Erythroblast (primary cell): ENCODE measurements around the gene PIK3AP1.

Experiments used
- DNase-seq, 2 experiments: peaks; one replicate each; lab custom pipeline; 2025; lab: John Stamatoyannopoulos, UW
- GATA1 ChIP-seq: IDR thresholded peaks from 2 replicates; pipeline ENCODE4 v1.6.1; 2011; ENCODE audit warnings: low read depth, mild to moderate bottlenecking, control low read depth, low read length, moderate library complexity
- POLR2A ChIP-seq: IDR thresholded peaks from 2 replicates; pipeline ENCODE4 v1.6.1; 2011; ENCODE audit warnings: mild to moderate bottlenecking, low read length

Gene PIK3AP1

DNA sequence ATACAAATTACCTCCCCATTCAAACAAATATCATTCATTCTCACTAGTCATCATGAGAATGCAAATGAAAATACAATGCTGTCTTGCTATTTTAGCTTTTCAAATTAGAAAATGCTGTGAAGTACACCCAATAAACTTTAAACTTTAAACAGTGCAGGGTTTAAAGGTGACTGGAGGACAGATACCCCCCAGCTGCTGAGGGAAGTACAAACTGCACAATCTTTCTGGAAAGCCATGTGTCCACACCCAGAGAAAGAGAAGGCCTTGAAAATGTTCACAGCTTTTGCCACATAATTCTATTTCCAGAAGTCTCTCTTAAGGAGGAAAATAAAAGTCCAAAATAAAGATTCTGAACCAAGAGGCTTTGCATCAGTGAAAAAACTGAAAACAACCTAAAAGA, 56.5 kb downstream of the PIK3AP1 start:
- TF ChIP-seq POLR2A (no peak), GATA1 (no peak)
- DNase-seq: no peak

DNA sequence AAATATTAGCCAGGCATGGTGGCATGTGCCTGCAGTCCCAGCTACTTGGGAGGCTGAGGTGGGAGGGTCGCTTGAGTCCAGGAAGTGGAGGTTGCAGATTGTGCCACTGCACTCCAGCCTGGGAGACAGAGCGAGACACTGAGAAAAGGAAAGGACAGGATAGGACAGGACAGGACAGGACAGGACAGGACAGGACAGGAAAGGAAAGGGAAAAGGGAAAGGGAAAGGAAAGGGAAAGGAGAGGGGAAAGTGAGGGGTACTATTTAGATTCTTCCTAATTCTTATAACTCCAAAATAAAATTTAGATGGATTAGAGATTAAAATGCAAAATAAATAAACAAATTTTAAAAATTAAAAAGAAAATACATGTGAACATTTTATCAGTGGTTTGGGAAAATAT, 58.7 kb downstream of the PIK3AP1 start:
- TF ChIP-seq POLR2A (no peak), GATA1 (no peak)
- no peak for DNase-seq

DNA sequence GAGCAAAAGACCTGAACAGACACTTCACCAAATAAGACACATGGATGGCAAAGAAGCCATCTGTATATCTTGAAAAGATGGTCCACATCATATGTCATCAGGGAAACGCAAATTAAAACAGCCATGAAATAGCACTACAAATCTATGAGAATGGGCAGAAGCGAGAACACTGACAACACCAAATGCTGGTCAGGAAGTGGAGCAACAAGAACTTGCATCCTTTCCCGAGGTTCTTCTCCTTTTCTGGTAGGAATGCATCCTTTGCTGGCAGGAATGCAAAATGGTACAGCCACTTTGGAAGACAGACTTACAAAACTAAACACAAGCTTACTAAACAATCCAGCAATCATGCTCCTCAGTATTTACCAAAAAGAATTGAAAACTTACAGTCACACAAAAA, 60.0 kb downstream of the PIK3AP1 start:
- TF ChIP-seq POLR2A (no peak), GATA1 (no peak)
- no peak for DNase-seq

DNA sequence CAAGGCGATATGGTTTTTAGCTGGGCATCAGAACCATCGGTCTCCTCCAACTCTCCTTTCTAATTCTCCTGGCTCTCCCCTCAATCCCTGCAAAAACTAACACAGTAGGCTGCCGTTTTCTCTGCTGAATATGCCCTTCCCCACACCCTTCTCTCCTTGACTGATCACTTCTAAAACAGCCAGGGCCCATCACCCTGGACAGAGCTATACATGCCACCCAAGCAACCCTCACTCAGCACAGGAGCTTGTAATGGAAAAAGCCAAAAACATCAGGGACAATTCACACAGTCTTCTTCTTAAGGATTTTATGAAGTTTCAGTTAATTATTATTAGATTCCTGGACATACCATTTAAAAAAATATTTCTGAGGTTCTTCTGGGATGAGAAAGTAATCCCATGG, 61.5 kb downstream of the PIK3AP1 start:
- TF ChIP-seq GATA1 (no peak), POLR2A (no peak)
- DNase-seq: no peak

DNA sequence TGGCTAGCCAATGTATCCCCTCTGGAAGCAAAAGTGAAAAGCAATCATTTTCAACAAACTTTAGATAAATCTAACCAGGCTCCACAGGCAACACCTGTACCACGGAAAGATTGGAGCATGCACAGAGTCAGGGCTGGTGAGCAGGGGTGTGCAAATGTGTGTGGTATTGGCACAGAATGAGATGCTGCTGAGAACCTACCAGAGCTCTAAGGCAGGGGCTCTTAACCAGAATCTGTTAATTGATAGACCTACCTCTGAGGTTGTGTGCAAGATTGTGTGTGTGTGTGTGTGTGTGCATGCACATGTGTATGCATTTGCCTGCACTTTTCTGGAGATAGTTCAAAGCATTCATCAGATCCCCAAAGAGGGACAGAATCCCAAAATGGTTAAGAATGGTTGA, 62.9 kb downstream of the PIK3AP1 start:
- TF ChIP-seq POLR2A: no peak
- TF ChIP-seq GATA1: no peak
- DNase-seq: no peak

DNA sequence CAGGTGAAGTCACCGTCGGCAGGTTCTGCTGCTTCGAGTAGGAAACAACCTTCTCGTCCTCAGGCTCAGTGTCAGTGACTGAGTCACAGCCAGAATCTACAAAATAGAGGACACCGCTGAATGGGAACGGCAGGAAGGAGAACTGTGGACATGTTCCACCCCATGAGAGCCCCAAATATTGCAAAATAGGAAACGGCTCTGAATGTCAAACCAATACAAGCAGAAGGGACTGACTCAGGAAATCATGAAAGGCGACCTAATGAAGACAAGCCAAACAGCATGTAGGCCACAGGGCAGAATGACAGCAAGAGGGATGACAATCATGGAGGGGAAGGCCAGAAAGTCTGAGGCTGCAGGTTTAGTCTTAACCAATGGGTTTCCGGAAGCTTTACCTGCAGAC, 63.5 kb downstream of the PIK3AP1 start:
- DNase-seq: no peak
- TF ChIP-seq POLR2A (no peak), GATA1 (no peak)

DNA sequence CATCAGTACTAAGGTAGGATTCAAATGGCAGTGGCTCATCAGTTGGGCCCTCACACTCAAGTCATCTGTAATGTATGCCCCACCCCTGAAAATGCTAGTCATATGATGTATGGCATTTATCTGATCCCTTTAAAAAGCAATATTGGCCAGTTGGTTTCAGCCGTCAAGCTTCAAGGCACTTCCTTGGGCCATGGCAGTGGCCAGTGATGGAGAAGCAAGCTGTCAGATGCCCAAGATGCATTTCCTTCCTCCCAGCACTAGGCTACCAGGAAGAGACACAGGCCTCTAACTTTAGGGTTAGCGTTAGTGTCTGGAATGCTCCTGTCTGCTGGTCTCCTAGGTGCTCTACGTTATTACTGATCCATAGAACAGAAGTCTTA, 64.1 kb downstream of the PIK3AP1 start:
- TF ChIP-seq POLR2A: no peak
- no peak for TF ChIP-seq GATA1
- DNase-seq: peak in 1 of 2 experiments; percentile 17

DNA sequence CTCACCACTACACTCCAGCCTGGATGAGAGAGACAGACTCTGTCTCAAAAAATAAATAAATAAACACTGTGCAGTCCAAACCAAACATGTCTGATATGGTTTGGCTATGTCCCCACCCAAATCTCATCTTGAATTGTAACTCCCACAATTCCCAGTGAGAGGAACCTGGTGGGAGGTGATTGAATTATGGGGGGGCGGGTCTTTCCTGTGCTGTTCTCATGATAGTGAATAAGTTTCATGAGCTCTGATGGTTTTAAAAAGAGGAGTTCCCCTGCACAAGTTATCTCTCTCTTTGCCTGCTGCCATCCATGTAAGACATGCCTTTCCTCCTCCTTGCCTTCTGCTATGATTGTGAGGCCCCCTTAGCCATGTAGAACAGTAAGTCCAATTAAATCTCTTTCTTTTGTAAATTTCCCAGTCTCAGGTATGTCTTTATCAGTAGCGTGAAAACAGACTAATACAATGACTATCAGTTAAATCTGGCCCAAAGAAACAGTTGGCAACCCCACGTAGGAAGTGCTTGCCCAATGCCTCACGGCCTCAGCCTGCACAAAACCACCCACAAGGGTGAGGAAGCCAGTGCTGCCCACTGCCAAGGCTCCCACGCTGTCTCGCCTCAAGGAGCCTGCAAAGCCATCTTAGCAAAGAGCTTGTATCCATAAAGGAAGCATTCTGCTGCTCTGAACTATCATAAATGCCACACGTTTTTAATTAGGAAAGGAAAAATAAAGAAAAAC, 64.7 kb downstream of the PIK3AP1 start:
- DNase-seq: no peak
- TF ChIP-seq GATA1 (no peak), POLR2A (no peak)

DNA sequence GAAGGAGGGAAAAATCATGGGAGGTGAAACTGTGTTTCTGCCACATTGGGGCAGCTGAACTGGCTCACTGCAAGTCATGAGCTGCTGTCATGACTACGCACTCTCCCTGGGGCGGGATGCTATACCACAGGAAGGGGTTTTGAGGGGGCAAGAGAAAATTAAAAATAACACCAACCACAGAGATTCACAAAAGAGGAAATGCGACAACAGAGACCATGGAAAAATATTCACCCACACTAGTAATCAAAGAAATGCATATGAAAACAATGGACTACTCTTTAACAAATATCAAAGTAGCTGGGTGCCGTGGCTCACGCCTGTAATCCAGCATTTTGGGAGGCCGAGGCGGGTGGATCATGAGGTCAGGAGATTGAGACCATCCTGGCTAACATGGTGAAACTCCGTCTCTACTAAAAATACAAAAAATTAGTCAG, 68.3 kb downstream of the PIK3AP1 start:
- no peak for DNase-seq
- TF ChIP-seq POLR2A: no peak
- TF ChIP-seq GATA1: no peak

DNA sequence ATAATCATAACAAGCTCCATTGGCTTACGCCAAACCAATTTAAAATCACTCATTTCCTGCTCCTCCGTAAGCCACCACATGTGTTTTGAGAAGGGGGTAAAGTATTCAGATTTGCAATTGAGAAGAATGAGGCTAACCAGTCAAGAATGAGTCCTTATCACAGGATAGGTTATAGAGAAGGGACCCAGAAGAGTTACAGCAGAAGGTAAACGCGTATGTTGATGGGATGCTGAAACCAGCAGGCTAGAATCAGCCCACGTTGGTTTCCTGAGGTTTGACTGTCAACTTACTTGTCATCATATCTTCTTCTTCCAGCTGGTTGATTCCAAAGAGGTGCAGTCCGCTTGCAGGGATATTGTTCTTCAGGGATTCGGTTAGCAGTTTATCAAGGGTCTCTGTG, 69.4 kb downstream of the PIK3AP1 start:
- TF ChIP-seq POLR2A (no peak), GATA1 (no peak)

DNA sequence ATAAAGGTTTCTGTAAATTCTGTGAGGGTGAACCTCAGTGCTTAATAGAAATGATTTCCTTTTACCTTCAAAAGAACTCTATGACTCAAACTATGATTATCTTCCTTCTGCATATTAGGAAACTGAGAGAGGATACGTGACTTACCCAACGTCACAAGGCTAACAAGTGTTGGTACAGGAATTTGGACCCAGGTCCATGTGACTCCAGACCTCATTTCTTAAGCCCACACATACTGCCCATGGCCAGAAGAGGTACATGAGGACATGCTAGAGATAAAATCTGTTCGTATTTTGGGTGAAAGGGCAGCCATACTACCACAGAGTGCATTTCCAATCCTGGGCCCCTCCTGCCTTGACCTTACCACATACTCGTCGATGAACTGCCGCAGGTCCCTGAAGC, 72.0 kb downstream of the PIK3AP1 start:
- DNase-seq: no peak
- no peak for TF ChIP-seq GATA1
- no peak for TF ChIP-seq POLR2A

More for the DNA sequence above, 69.4 kb downstream of the PIK3AP1 start:
- no peak for DNase-seq

DNA sequence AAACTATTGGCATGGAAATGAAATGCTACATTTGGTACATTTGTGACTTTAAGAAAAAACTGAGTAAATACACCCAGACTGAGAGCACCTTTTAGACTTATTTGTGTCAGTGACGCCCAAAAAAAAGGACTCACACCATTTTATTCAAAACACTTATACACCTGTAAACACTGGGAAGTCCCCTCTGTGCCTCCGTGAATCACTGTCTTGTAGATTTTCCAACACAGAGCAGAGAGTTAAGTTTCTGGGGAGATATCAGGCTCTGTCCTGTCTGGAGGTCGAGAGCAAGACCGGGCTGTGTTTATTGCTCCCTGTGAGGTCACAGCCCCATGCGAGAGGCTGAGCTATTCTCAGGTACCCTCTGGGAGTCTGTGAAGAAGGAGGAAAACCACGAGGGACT, 72.8 kb downstream of the PIK3AP1 start:
- no peak for TF ChIP-seq GATA1
- DNase-seq: no peak

DNA sequence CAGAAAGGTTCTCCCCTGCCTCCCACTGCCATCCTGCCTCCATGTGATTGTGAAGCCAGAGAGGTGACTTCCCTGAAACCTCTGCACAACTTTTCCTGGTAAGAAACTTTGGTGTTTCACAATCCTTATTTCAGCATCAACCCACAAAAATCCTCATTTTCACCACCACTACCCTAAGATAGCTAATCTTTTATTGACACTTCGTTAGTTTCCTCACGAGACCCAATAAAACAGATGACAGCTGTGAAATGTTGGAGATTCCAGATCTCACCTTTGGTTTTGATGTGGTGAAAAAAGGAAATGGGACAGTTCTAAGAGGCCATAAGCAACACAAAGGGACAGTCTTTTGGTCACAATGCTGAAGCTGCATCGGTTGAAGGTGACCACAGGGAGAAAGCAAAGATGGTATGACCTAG, 73.6 kb downstream of the PIK3AP1 start:
- TF ChIP-seq GATA1: no peak

DNA sequence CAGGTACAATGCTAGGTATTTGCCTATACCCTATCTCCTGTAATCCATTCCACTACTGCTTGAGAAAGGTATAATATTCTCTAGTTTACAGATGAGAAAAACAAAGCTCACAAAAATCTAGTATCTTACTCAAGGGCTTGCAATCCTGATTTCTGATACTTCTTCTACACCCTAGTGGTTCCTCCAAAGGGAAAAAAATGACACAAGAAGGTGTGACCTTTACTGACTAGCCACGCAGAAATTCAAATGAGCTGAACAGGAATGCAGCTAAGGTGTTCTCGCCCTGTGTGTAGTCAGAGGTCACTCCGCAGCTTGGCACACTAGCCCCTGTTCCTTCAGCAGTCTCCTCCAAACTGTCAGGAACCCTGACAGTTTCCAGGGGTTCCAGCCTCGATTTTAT, 74.0 kb downstream of the PIK3AP1 start:
- DNase-seq: no peak
- no peak for TF ChIP-seq POLR2A
- TF ChIP-seq GATA1: no peak

More for the DNA sequence above, 73.6 kb downstream of the PIK3AP1 start:
- no peak for DNase-seq

DNA sequence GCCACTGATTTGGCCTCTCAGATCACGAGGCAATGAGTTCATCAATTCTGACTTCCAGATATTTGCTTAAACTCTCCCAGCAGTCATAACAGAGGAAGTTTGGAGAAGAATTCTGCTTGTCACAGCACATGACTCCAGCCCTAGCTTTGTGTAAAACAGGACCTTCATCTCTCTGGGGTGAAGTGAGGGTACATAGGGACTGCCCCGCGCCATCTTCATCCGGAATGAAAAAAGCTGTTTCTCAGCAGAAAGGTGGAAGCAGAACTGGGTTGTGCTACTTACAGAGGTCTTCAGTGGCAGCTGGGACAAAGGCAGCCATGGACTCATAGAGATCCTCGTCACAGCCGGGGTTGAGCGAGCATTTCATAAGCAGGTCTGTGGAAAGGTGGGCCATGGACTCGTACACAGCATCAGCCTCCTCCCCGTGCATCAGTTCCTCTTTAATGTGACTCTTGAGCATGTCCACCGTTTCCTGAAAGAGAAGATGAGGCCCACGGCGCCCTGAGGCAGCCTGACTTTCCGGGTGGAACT, 75.1 kb downstream of the PIK3AP1 start:
- no peak for DNase-seq
- TF ChIP-seq GATA1 (no peak), POLR2A (no peak)
